Medulla oblongata (tissue), 1 donor: ENCODE data around the gene KIR3DL2.
"Not testable (repeated sequence)": the region's sequence is repeated elsewhere in the genome, so short reads cannot be mapped to it uniquely, and the experiment has no call there.

ENCODE experiments used
- DNase-seq: peaks from one replicate; pipeline ENCODE4 v3.0.0-alpha.2; 2015; ENCODE audit errors: extremely low spot score

Gene KIR3DL2

DNA sequence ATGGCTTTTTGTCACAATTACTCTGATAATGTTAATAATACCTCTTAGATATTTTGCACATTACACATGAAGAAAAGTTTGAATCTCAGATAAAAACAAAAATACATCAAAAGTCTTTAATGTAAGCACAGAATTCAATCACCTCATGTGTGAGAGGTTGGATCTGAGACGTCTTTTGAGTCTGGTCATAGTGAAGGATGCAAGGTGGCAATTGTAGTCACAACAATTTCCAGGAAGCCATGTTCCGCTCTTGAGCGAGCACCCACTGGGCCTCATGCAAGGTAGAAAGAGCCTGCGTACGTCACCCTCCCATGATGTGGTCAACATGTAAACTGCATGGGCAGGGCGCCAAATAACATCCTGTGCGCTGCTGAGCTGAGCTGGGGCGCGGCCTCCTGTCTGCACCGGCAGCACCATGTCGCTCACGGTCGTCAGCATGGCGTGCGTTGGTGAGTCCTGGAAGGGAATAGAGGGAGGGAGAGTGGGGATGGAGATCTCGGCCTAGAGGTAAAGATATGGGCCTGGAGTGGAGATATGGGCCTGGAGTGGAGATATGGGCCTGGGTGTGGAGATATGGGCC, at the start of gene KIR3DL2:
TSS of gene KIR3DL2 (plus strand) at position 383 of the 580 bp plus-strand sequence. CDS start at position 416, 33 bp downstream.
- not testable (repeated sequence) for DNase-seq

DNA sequence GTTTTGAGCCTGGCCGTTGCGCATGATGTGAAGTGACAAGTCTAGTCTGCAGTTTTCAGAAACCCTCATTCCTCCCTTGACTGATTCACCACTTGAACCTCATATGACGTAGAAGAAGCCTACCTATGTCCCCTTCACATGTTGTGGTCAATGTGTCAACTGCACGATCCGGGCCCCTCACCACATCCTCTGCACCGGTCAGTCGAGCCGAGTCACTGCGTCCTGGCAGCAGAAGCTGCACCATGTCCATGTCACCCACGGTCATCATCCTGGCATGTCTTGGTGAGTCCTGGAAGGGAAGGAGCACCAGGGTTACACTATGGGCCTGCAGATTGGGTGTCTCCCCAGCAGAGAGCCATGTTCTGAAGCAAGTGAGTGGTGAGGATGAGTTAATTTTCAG, 46.8 kb upstream of the KIR3DL2 start, which contains the start of gene KIR2DL4:
TSS of gene KIR2DL4 (plus strand) at position 201 of the 400 bp plus-strand sequence. CDS start at position 243, 42 bp downstream.
- DNase-seq: no peak

DNA sequence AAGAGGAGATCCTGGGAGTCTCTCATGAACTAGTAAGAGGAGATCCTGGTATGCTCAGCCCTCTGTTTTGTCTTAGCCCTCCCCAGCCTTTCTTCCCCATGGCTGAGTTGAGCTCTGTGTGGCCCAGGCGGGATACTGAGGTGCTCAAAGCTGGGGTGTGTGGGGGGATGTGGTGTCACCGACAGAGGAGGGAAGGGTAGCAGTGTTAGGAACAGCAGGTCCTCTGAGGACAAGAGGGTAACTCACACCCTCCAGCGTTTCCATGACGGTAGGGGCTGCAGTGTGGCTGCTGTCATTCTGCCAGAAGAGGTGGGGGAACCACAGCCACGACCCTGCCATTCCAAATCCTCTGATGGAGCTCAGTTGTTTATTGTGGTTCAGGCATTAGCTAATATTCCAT, 46.1 kb upstream of the KIR3DL2 start:
- DNase-seq: no peak

DNA sequence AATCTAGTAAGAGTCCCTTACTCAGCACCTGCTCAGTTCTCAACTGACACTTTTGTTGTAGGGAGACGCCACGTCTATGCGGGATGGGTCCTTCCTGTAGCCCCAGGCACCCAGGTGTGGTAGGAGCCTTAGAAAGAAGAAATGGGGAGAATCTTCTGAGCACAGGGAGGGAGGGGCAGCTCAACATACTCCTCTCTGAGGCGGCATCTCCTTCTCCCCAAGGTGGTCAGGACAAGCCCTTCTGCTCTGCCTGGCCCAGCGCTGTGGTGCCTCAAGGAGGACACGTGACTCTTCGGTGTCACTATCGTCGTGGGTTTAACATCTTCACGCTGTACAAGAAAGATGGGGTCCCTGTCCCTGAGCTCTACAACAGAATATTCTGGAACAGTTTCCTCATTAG, 45.7 kb upstream of the KIR3DL2 start:
- no peak for DNase-seq

DNA sequence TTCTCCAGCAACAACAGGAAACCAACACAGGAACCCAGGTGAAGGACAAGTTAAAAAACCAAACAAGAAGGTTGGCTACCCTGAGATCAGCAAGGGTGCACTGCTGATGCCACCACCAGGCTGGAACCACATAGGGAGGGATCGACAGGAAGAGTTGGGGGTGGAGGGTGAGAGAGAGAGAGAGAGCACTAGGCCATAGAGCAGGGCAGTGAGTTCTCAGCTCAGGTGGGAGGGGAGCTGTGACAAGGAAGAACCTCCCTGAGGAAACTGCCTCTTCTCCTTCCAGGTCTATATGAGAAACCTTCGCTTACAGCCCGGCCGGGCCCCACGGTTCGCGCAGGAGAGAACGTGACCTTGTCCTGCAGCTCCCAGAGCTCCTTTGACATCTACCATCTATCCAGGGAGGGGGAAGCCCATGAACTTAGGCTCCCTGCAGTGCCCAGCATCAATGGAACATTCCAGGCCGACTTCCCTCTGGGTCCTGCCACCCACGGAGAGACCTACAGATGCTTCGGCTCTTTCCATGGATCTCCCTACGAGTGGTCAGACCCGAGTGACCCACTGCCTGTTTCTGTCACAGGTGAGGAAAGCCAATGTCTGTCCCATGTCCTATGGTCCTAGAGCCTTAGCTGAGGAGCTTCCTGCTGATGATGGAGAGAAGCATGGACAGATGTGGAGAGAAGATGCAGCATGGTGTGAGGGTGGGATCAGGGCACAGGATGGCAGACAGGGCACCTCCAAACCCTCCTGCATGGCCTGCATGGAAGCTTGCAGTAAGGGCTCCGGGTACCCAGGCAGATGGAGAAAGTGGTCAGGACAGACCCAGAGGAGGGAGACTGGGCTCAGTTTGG, 44.4 kb upstream of the KIR3DL2 start:
- no peak for DNase-seq

DNA sequence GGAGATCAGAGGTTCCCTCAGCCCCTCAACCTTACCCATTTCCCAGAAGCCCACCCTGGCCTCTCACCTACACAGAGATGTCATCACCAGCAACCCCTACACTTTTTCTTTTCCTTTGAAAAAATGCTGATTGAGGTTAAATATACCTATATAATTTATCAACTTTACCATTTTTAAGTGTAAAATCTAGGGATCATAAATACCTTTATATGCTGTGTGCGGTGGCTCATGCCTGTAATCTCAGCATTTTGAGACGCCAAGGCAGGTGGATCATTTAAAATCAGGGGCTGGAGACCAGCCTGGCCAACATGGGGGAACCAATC, 43.8 kb upstream of the KIR3DL2 start:
- no peak for DNase-seq

DNA sequence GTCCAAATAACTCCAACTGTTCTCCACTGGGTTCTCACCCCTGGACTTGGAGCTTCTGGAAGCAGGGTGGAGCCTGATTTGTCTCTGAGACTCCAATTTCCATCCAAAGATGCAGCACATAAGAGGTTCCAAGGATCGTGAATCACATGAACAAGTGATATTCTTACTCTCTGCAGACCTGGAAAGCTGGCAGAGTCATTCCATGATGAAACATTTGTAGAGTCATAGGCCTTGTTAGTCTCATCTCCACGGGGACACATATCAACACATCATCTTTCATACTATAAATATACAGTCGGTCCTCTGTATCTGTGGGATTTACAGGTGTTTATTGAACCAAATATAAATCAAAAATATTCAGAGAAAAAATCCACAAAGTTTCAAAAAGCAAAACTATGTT, 35.7 kb upstream of the KIR3DL2 start:
- DNase-seq: not testable (repeated sequence)

DNA sequence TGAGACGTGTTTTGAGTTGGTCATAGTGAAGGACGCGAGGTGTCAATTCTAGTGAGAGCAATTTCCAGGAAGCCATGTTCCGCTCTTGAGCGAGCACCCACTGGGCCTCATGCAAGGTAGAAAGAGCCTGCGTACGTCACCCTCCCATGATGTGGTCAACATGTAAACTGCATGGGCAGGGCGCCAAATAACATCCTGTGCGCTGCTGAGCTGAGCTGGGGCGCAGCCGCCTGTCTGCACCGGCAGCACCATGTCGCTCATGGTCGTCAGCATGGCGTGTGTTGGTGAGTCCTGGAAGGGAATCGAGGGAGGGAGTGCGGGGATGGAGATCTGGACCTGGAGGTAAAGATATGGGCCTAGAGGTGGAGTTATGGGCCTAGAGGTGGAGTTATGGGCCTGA, 34.0 kb upstream of the KIR3DL2 start, which contains the start of gene KIR3DL1:
TSS of gene KIR3DL1 (plus strand) at position 218 of the 400 bp plus-strand sequence.
- not testable (repeated sequence) for DNase-seq

DNA sequence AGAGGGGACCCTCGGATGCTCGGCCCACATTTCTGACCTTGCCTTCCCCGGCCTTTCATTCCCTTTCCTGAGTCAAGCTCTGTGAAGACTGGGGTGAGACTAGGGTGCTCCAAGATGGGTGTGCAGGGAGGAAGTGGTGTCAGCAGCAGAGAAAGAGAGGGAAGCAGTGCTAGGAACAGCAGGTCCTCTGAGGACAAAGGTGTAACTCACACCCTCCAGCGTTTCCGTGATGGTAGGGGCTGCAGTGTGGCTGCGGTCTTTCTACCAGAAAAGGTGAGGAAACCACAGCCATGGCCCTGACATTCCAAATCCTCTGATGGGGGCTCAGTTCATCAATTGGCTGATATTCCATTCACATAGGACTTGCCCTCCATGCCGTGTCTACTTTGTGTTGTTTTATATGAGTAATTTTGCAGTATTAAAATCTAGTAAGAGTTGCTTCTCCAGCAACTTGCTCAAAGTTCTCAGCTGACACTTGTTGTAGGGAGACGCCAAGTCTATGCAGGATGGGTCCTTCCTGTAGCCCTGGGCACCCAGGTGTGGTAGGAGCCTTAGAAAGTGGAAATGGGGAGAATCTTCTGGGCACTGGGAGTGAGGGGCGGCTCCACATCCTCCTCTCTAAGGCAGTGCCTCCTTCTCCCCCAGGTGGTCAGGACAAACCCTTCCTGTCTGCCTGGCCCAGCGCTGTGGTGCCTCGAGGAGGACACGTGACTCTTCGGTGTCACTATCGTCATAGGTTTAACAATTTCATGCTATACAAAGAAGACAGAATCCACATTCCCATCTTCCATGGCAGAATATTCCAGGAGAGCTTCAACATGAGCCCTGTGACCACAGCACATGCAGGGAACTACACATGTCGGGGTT, 32.3 kb upstream of the KIR3DL2 start:
- DNase-seq: no peak

DNA sequence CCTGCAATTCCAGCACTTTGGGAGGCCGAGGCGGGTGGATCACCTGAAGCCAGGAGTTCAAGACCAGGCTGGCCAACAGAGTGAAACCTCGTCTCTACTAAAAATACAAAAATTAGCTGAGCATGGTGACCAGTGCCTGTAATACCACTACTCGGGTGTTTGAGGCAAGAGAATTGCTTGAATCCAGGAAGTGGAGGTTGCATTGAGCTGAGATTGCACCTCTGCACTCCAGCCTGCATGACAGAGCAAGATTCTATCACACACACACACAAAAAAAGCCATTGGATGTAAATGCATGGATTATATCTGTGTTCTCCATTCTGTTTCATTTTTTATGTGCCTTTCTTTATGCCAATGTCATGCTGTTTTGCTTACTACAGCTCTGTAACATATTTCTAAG, 25.8 kb upstream of the KIR3DL2 start:
- DNase-seq: not testable (repeated sequence)

DNA sequence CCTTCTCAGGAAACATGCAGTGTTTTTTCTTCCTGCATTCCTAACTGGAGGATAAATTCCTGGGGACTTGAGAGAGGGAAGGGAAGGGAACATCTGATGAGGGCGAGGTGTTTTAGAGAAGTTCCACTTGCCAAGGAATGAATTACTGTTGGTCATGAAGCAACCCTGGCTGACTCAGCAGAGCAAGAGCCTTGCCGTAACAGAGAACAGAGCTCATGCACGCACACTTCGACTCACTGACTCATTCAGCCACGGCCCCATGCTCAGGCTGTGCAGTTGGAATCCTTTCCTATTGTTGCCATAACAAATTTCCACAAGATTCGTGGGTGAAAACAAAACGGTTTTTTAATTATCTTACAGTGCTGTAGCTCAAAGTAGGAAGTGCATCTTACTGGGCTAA, 24.9 kb upstream of the KIR3DL2 start:
- DNase-seq: not testable (repeated sequence)

DNA sequence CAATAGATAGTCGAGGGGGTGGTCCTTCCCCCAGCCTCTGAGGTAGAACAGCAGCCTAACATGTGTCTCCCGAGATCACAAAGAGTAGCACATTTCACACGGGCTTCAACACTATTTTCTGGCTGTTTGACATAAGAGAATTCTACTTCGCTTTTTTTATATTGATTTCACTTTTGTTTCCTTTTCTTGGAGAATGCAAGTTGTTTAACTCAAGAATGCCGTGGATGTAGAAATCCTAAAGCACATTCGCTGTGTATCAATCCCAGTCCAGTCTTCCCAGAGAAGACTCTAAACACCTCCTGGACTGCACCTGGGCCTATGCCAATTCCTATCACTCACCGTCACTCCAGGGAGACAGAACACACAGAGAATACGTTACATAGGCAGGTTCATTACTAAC, 22.2 kb upstream of the KIR3DL2 start:
- not testable (repeated sequence) for DNase-seq

DNA sequence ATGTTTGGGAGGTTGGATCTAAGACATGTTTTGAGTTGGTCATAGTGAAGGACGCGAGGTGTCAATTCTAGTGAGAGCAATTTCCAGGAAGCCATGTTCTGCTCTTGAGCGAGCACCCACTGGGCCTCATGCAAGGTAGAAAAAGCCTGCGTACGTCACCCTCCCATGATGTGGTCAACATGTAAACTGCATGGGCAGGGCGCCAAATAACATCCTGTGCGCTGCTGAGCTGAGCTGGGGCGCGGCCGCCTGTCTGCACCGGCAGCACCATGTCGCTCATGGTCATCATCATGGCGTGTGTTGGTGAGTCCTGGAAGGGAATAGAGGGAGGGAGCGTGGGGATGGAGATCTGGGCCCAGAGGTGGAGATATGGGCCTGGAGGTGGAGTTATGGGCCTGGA, 17.7 kb upstream of the KIR3DL2 start, which contains the start of gene KIR2DS4:
TSS of gene KIR2DS4 (plus strand) at position 181 of the 400 bp plus-strand sequence.
- not testable (repeated sequence) for DNase-seq

DNA sequence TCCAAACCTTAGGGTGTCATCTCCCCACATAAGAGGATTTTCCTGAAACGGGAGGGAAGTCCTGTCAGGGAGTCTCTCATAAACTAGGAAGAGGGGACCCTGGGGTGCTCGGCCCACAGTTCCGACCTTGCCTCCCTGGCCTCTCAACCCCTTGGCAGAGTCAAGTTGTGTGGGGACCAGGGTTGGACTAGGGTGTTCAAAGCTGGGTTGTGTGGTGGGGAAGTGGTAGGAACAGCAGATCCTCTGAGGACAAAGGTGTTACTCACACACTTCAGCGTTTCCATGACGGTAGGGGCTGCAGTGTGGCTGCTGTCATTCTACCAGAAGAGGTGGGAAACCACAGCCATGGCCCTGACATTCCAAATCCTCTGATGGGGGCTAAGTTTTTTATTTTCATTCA, 15.1 kb upstream of the KIR3DL2 start:
- DNase-seq: not testable (repeated sequence)

DNA sequence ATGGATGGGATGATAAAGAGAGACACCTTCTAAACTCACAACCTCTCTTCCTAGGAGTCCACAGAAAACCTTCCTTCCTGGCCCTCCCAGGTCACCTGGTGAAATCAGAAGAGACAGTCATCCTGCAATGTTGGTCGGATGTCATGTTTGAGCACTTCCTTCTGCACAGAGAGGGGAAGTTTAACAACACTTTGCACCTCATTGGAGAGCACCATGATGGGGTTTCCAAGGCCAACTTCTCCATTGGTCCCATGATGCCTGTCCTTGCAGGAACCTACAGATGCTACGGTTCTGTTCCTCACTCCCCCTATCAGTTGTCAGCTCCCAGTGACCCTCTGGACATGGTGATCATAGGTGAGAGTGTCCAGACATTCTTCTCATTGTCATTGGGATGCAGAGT, 12.7 kb upstream of the KIR3DL2 start:
- not testable (repeated sequence) for DNase-seq

DNA sequence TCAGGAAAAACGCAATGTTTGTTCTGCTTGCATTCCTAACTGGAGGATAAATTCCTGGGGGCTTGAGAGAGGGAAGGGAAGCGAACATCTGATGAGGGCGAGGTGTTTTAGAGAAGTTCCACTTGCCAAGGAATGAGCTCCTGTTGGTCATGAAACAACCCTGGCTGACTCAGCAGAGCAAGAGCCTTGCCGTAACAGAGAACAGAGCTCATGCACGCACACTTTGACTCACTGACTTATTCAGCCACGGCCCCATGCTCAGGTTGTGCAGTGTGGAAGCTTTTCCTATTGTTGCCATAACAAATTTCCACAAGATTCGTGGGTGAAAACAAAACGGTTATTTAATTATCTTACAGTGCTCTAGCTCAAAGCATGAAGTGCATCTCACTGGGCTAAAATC, 7.1 kb upstream of the KIR3DL2 start:
- not testable (repeated sequence) for DNase-seq

DNA sequence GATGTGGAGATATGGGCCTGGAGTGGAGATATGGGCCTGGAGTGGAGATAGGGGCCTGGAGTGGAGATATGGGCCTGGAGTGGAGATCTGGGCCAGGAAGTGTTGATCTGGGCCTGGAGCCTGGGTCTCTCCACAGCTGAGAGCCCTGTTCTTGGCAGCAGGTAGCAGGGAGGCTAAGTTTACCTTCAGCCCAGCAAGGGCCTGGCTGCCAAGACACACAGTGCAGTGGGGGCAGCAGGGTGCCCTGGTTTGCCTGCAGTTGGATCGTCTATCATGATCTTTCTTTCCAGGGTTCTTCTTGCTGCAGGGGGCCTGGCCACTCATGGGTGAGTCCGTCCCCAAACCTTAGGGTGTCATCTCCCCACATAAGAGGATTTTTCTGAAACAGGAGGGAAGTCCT, 687 bp downstream of the KIR3DL2 start:
- DNase-seq: no peak

DNA sequence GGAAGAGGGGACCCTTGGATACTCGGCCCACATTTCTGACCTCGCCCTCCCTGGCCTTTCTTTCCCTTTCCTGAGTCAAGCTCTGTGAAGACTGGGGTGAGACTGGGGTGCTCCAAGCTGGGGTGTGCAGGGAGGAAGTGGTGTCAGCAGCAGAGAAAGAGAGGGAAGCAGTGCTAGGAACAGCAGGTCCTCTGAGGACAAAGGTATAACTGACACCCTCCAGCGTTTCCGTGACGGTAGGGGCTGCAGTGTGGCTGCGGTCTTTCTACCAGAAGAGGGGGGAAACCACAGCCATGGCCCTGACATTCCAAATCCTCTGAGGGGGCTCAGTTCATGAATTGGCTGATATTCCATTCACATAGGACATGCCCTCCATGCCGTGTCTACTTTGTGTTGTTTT, 1.1 kb downstream of the KIR3DL2 start:
- no peak for DNase-seq

DNA sequence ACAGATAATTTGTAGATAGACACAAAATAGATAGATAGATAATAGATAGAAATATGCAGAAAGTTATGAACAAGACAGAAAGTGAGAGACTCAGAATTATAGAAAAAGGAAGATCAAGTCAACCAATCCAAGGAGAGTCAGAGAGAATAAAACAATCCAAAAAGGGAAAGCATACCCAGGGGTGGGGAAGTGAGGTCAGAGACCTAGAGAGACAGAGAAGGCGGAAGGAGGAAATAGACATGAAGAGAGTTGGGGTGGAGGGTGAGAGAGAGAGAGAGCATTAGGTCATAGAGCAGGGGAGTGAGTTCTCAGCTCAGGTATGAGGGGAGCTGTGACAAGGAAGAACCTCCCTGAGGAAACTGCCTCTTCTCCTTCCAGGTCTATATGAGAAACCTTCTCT, 5.0 kb downstream of the KIR3DL2 start:
- not testable (repeated sequence) for DNase-seq

DNA sequence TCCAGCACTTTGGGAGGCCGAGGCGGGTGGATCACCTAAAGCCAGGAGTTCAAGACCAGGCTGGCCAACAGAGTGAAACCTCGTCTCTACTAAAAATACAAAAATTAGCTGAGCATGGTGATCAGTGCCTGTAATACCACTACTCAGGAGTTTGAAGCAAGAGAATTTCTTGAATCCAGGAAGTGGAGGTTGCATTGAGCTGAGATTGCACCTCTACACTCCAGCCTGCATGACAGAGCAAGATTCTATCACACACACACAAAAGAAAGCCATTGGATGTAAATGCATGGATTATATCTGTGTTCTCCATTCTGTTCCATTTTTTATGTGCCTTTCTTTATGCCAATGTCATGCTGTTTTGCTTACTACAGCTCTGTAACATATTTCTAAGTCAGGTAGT, 8.2 kb downstream of the KIR3DL2 start:
- DNase-seq: not testable (repeated sequence)

DNA sequence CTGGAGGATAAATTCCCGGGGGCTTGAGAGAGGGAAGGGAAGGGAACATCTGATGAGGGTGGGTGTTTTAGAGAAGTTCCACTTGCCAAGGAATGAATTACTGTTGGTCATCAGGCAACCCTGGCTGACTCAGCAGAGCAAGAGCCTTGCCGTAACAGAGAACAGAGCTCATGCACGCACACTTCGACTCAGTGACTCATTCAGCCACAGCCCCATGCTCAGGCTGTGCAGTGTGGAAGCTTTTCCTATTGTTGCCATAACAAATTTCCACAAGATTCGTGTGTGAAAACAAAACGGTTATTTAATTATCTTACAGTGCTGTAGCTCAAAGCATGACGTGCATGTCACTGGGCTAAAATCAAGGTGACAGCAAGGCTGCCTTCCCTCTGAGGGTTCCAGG, 9.2 kb downstream of the KIR3DL2 start:
- DNase-seq: not testable (repeated sequence)

DNA sequence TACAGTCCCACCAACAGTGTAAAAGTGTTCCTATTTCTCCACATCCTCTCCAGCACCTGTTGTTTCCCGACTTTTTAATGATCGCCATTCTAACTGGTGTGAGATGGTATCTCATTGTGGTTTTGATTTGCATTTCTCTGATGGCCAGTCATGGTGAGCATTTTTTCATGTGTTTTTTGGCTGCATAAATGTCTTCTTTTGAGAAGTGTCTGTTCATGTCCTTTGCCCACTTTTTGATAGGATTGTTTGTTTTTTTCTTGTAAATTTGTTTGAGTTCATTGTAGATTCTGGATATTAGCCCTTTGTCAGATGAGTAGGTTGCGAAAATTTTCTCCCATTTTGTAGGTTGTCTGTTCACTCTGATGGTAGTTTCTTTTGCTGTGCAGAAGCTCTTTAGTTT, 13.2 kb downstream of the KIR3DL2 start:
- not testable (repeated sequence) for DNase-seq
